Spleen (tissue), 11 donors: ENCODE data around the gene TMC5. TPM values are rescaled to one million over a fixed set of nuclear protein-coding genes. Genes with fewer than 3 reads are reported as not detected.

ENCODE experiments used
- DNase-seq: peaks from one replicate; pipeline ENCODE4 v3.0.0-alpha.2; 2020
- H3K27ac ChIP-seq, 8 donors: fragments of 200-600 bp; sonication (generic) in 7 of 8; 1 replicate in 4 of 8; 2 replicates in 4 of 8; pipeline versions ENCODE4 v1.5.0 to v1.8.0; 2016 to 2021; ENCODE audit warnings: inconsistent platforms in 4 of 8, mild to moderate bottlenecking in 4 of 8, moderate library complexity in 1 of 8
- H3K27me3 ChIP-seq, 7 donors: fragments of 200-600 bp; sonication (generic) in 6 of 7; replicated peaks in 1 of 7; 1 replicate in 4 of 7; 2 replicates in 3 of 7; pipeline versions ENCODE4 v1.5.0 to v1.8.0; 2016 to 2021; ENCODE audit warnings: inconsistent platforms in 3 of 7, mild to moderate bottlenecking in 1 of 7
- H3K36me3 ChIP-seq, 6 donors: fragments of 200-600 bp; sonication (generic) in 5 of 6; 1 replicate in 4 of 6; 2 replicates in 2 of 6; pipeline versions ENCODE4 v1.5.0 to v1.8.0; 2016 to 2021; ENCODE audit warnings: inconsistent platforms in 2 of 6
- H3K4me1 ChIP-seq, 6 donors: fragments of 200-600 bp; sonication (generic) in 5 of 6; 1 replicate in 3 of 6; 2 replicates in 3 of 6; pipeline versions ENCODE4 v1.5.0 to v1.8.0; 2016 to 2021; ENCODE audit warnings: inconsistent platforms in 3 of 6
- H3K4me3 ChIP-seq, 8 donors: fragments of 200-600 bp; sonication (generic) in 7 of 8; 1 replicate in 4 of 8; 2 replicates in 4 of 8; pipeline versions ENCODE4 v1.5.0 to v1.8.0; 2016 to 2021; ENCODE audit warnings: inconsistent platforms in 4 of 8, mild to moderate bottlenecking in 4 of 8, moderate library complexity in 2 of 8
- H3K9me3 ChIP-seq, 8 donors: fragments of 200-600 bp; sonication (generic) in 7 of 8; 1 replicate in 4 of 8; 2 replicates in 4 of 8; pipeline versions ENCODE4 v1.5.0 to v1.8.0; 2016 to 2021; ENCODE audit warnings: inconsistent platforms in 4 of 8
- CTCF ChIP-seq, 11 experiments: fragments of 200-600 bp in 7 of 11; fragments of 450-650 bp in 4 of 11; sonication (generic) in 4 of 11; IDR thresholded peaks in 8 of 11; conservative IDR thresholded peaks in 3 of 11; 1 replicate in 7 of 11; 2 replicates in 4 of 11; pipeline versions ENCODE4 v1.4.0 to v1.8.0; 2016 to 2021; ENCODE audit warnings: antibody characterized with exemption in 11 of 11, inconsistent platforms in 4 of 11, mild to moderate bottlenecking in 1 of 11
- POLR2A ChIP-seq, 3 donors: fragments of 450-650 bp; IDR thresholded peaks; one replicate each; pipeline ENCODE4 v1.5.1; 2017; ENCODE audit warnings: antibody characterized with exemption in 3 of 3, mild to moderate bottlenecking in 1 of 3
- POLR2AphosphoS5 ChIP-seq, 3 donors: sonication (generic); formaldehyde crosslinking; IDR thresholded peaks; one replicate each; pipeline ENCODE4 v1.5.1; 2017; ENCODE audit warnings: antibody characterized with exemption in 3 of 3
- WGBS, 5 donors: extraction: QIAGEN DNeasy Blood & Tissue Kit in 3 of 5; methylation state at CpG; one replicate each; pipeline versions ENCODE4 v1.1.5 to v1.1.7; 2013 to 2018; 5-methylcytosine and 5-hydroxymethylcytosine counted together
- intact Hi-C: fragments of 100-400 bp; cut with DNase I; formaldehyde crosslinking; loops from one replicate; pipeline ENCODE4 v1.15.0; 2023; ENCODE audit warnings: low total_unique reads
- polyA plus RNA-seq, 3 donors: library from polyadenylated mRNA; stranded (reverse); fragments of 200-250 nt; gene quantifications; one replicate each; pipeline ENCODE4 v1.2.1, GENCODE V29; 2013
- total RNA-seq, 7 donors: library from RNA; depleted of rRNA in 3 of 7; stranded (reverse); fragments of >200 nt in 3 of 7; fragmentation: NEBNext Ultra II Directional in 4 of 7; extraction: Animal tissue kit (Norgen Biotek cat#: 25700) in 4 of 7; gene quantifications; one replicate each; pipeline versions ENCODE4 v1.1.0 to v1.2.1, GENCODE V29; 2016 to 2021
- donor health status: healthy with polysubstance abuse.
- donor health status: DM: no; HTN: no; CAD: no; lungs with moderate emphysema.
- donor health status: DM: no; HTN: no; CAD: no.
- donor health status: Bipolar disorder and iron deficiency.
- donor health status: healthy.
- donor health status: DM: no; HTN: no; CAD: no.
- donor health status: DM: yes; HTN: yes; CAD: no.

The TMC5 gene
- total and polyA plus RNA-seq, 10 donors: 0.05 to 0.30 (median 0.16) TPM; not detected in 4

GRCh38 chr16:19382084-19382801 lies 35.4 kb upstream of the TMC5 start:
- Histone ChIP-seq H3K36me3 (no peaks in the 10 kb centered on the region), H3K27me3 (peaks cover 0 to 37% (median 0%) of the 10 kb centered on the region in 7 donors), H3K27ac (no peak overlapping the region), H3K4me1 (no peaks in the 10 kb centered on the region), H3K9me3 (peaks cover 0 to 6% (median 0%) of the 10 kb centered on the region in 8 donors), H3K4me3 (no peak overlapping the region)
- 71 to 78% (median 73%) methylated on average over 2 of the region's 2 CpGs for WGBS, 5 donors
- TF ChIP-seq POLR2A (IDR thresholded peaks at IDR 0.05) (no peak), CTCF (IDR thresholded peaks at IDR 0.05 in 8 of 11, conservative IDR thresholded peaks at IDR 0.05 in 3 of 11) (no peak), POLR2AphosphoS5 (IDR thresholded peaks at IDR 0.05) (no peak)
- intact Hi-C loops: no loop called here
- no peak for DNase-seq

- WGBS, 5 donors: 40 to 65% (median 54%) methylated on average over 14 to 20 of the region's 20 CpGs
- intact Hi-C loops: no loop called here
- H3K4me1 ChIP-seq: no peaks in the 10 kb centered on the region
- H3K27ac ChIP-seq: no peak overlapping the region
- peaks cover 0 to 39% (median 0%) of the 10 kb centered on the region in 7 donors for H3K27me3 ChIP-seq
- no peaks in the 10 kb centered on the region for H3K36me3 ChIP-seq
- TF ChIP-seq POLR2AphosphoS5 (IDR thresholded peaks at IDR 0.05): no peak
- no peak for DNase-seq
- peaks cover 0 to 8% (median 0%) of the 10 kb centered on the region in 8 donors for H3K9me3 ChIP-seq
- H3K4me3 ChIP-seq: no peak overlapping the region
Observed at GRCh38 chr16:19382887-19383816, 34.5 kb upstream of the TMC5 start.

GRCh38 chr16:19384656-19385055 lies 33.0 kb upstream of the TMC5 start:
- Histone ChIP-seq H3K9me3 (peaks cover 0 to 8% (median 0%) of the 10 kb centered on the region in 8 donors), H3K4me3 (no peak overlapping the region), H3K27ac (no peak overlapping the region), H3K36me3 (no peaks in the 10 kb centered on the region), H3K27me3 (peaks cover 0 to 49% (median 0%) of the 10 kb centered on the region in 7 donors), H3K4me1 (no peaks in the 10 kb centered on the region)
- DNase-seq: no peak
- 24 to 53% (median 46%) methylated on average over 2 of the region's 2 CpGs for WGBS, 5 donors
- TF ChIP-seq POLR2A (IDR thresholded peaks at IDR 0.05): no peak
- no peak for TF ChIP-seq POLR2AphosphoS5 (IDR thresholded peaks at IDR 0.05)
- no peak for TF ChIP-seq CTCF (IDR thresholded peaks at IDR 0.05 in 8 of 11, conservative IDR thresholded peaks at IDR 0.05 in 3 of 11)
- intact Hi-C loops: no loop called here

GRCh38 chr16:19386525-19386924 lies 31.2 kb upstream of the TMC5 start:
- WGBS, 5 donors: 29 to 75% (median 53%) methylated on average over 1 of the region's 1 CpG
- TF ChIP-seq POLR2A (IDR thresholded peaks at IDR 0.05) (no peak), POLR2AphosphoS5 (IDR thresholded peaks at IDR 0.05) (no peak), CTCF (IDR thresholded peaks at IDR 0.05 in 8 of 11, conservative IDR thresholded peaks at IDR 0.05 in 3 of 11) (no peak)
- peaks cover 0 to 12% (median 0%) of the 10 kb centered on the region in 8 donors for H3K9me3 ChIP-seq
- H3K4me1 ChIP-seq: no peaks in the 10 kb centered on the region
- DNase-seq: no peak
- intact Hi-C loops: no loop called here
- H3K27me3 ChIP-seq: peaks cover 0 to 59% (median 0%) of the 10 kb centered on the region in 7 donors
- no peak overlapping the region for H3K27ac ChIP-seq
- no peaks in the 10 kb centered on the region for H3K36me3 ChIP-seq
- no peak overlapping the region for H3K4me3 ChIP-seq
